Measurements from ENCODE around the gene ADD1. TPM values are rescaled to one million over a fixed set of nuclear protein-coding genes. Genes with fewer than 3 reads are reported as not detected.

Gene ADD1
- total and polyA plus RNA-seq, 2 of the 13 experiments (the other 11 are each of a cell fraction or from before 2014, with no cell fraction given), result 73.9 to 122 TPM

DNA sequence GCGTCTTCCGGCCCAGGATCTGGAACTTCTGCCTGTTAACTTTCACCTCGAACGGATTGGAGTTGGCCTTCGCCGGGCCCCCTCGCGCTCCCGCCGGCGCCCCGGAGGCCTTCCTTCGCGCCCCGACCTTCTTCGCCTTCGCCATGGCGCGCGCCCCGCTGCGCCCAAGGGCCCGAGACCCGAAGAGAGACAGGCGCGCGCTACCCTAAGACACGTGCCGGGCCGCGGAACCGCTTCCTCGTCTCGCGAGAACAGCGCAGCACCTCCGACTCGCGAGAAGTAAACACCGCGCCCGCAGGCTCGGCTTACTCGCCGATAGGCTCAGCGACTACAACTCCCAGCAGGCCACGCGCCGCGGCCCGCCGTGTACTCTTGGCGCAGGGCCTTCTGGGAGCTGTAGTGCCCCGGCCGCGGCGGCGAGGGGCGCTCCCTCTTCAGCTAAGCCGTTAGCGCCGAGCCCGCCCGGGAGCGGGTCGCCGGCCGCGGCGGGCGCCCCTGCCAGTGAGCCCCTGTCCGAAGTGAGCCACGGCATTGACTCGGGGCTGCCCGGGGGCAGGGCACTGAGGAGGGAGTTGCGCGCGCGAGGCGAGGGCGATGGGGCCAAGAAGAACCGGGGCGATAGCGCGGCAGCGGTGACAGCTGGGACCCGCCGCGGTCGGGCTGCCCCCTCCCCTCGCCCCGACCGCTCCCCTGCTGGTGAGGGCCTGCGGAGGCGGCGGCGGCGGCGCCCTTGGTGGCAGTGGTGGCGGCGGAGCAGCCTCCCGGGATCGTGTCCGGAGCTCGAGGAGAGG, 119.7 kb downstream of the ADD1 start, which contains the start of the genes GRK4 and NOP14 (continued):
- TF ChIP-seq HOXA9 (CRISPR knock-in tag; IDR thresholded peaks at IDR 0.05; ENCODE audit: borderline replicate concordance) (peak; percentile 93), ZNF143 (CRISPR knock-in tag; IDR thresholded peaks at IDR 0.05) (peak; percentile 99), SMYD3 (CRISPR knock-in tag; IDR thresholded peaks at IDR 0.05) (peak; percentile 82), RBM22 (optimal IDR thresholded peaks at IDR 0.05; ENCODE audit: low read length) (no peak), HMG20A (CRISPR knock-in tag; IDR thresholded peaks at IDR 0.05; ENCODE audit: borderline replicate concordance) (no peak), SUZ12 (IDR thresholded peaks at IDR 0.05; ENCODE audit: low read depth, low read length) (peak; percentile 97), ZFP36 (IDR thresholded peaks at IDR 0.05; ENCODE audit: borderline replicate concordance, low read depth, low read length, partially characterized antibody) (no peak), ZNF878 (CRISPR knock-in tag; IDR thresholded peaks at IDR 0.05) (peak; percentile 95), ZNF577 (CRISPR knock-in tag; IDR thresholded peaks at IDR 0.05; ENCODE audit: borderline replicate concordance, low read depth) (no peak), ZNF547 (CRISPR knock-in tag; IDR thresholded peaks at IDR 0.05) (peak; percentile 94), ATF7 (IDR thresholded peaks at IDR 0.05) (no peak), ATF7 (CRISPR knock-in tag; IDR thresholded peaks at IDR 0.05) (no peak), REXO4 (CRISPR knock-in tag; IDR thresholded peaks at IDR 0.05; ENCODE audit: borderline replicate concordance) (0 out of 2 replicates have a peak, but pooled peaks have one; percentile 95), ARNT (IDR thresholded peaks at IDR 0.05) (no peak), ONECUT2 (CRISPR knock-in tag; IDR thresholded peaks at IDR 0.05) (no peak; the same call in 1 of the 2 replicates)
- TF ChIP-seq, protein P1, sequence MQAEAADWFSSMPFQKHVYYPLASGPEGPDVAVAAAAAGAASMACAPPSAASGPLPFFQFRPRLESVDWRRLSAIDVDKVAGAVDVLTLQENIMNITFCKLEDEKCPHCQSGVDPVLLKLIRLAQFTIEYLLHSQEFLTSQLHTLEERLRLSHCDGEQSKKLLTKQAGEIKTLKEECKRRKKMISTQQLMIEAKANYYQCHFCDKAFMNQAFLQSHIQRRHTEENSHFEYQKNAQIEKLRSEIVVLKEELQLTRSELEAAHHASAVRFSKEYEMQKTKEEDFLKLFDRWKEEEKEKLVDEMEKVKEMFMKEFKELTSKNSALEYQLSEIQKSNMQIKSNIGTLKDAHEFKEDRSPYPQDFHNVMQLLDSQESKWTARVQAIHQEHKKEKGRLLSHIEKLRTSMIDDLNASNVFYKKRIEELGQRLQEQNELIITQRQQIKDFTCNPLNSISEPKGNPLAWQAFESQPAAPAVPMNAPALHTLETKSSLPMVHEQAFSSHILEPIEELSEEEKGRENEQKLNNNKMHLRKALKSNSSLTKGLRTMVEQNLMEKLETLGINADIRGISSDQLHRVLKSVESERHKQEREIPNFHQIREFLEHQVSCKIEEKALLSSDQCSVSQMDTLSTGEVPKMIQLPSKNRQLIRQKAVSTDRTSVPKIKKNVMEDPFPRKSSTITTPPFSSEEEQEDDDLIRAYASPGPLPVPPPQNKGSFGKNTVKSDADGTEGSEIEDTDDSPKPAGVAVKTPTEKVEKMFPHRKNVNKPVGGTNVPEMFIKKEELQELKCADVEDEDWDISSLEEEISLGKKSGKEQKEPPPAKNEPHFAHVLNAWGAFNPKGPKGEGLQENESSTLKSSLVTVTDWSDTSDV (CRISPR knock-in tag; IDR thresholded peaks at IDR 0.05), result peak; percentile 95; the same call in 1 of the 2 replicates
- TF ChIP-seq, protein P2, sequence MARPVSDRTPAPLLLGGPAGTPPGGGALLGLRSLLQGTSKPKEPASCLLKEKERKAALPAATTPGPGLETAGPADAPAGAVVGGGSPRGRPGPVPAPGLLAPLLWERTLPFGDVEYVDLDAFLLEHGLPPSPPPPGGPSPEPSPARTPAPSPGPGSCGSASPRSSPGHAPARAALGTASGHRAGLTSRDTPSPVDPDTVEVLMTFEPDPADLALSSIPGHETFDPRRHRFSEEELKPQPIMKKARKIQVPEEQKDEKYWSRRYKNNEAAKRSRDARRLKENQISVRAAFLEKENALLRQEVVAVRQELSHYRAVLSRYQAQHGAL (CRISPR knock-in tag; IDR thresholded peaks at IDR 0.05; ENCODE audit: not compliant biosample characterization), result no peak
- TF ChIP-seq, protein P3, sequence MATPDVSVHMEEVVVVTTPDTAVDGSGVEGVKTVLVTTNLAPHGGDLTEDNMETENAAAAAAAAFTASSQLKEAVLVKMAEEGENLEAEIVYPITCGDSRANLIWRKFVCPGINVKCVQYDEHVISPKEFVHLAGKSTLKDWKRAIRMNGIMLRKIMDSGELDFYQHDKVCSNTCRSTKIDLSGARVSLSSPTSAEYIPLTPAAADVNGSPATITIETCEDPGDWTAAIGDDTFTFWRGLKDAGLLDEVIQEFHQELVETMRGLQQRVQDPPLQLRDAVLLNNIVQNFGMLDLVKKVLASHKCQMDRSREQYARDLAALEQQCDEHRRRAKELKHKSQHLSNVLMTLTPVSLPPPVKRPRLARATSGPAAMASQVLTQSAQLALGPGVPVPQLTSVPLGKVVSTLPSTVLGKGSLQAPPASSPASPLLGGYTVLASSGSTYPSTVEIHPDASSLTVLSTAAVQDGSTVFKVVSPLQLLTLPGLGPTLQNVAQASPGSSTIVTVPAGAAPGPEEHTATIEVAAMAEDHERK (CRISPR knock-in tag; IDR thresholded peaks at IDR 0.05; ENCODE audit: low read depth), result peak; percentile 74
- TF ChIP-seq, protein P4, sequence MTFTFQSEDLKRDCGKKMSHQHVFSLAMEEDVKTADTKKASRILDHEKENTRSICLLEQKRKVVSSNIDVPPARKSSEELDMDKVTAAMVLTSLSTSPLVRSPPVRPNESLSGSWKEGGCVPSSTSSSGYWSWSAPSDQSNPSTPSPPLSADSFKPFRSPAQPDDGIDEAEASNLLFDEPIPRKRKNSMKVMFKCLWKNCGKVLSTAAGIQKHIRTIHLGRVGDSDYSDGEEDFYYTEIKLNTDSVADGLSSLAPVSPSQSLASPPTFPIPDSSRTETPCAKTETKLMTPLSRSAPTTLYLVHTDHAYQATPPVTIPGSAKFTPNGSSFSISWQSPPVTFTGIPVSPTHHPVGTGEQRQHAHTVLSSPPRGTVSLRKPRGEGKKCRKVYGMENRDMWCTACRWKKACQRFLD (CRISPR knock-in tag; IDR thresholded peaks at IDR 0.05; ENCODE audit: borderline replicate concordance), result peak; percentile 94; the same call in 1 of the 2 replicates
- TF ChIP-seq, protein P5, sequence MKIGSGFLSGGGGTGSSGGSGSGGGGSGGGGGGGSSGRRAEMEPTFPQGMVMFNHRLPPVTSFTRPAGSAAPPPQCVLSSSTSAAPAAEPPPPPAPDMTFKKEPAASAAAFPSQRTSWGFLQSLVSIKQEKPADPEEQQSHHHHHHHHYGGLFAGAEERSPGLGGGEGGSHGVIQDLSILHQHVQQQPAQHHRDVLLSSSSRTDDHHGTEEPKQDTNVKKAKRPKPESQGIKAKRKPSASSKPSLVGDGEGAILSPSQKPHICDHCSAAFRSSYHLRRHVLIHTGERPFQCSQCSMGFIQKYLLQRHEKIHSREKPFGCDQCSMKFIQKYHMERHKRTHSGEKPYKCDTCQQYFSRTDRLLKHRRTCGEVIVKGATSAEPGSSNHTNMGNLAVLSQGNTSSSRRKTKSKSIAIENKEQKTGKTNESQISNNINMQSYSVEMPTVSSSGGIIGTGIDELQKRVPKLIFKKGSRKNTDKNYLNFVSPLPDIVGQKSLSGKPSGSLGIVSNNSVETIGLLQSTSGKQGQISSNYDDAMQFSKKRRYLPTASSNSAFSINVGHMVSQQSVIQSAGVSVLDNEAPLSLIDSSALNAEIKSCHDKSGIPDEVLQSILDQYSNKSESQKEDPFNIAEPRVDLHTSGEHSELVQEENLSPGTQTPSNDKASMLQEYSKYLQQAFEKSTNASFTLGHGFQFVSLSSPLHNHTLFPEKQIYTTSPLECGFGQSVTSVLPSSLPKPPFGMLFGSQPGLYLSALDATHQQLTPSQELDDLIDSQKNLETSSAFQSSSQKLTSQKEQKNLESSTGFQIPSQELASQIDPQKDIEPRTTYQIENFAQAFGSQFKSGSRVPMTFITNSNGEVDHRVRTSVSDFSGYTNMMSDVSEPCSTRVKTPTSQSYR (CRISPR knock-in tag; IDR thresholded peaks at IDR 0.05; ENCODE audit: borderline replicate concordance), result peak; percentile 53; the same call in 1 of the 2 replicates
